ENCODE measurements around the gene ACSL3.
"Not testable (repeated sequence)": the region's sequence is repeated elsewhere in the genome, so short reads cannot be mapped to it uniquely, and the experiment has no call there.

ACSL3 gene

GRCh38 chr2:222907790-222908441 lies 47.1 kb downstream of the ACSL3 start:
- Histone ChIP-seq H4K20me1 (peaks cover 3 to 56% (median 24%) of the 10 kb centered on the region in 11 experiments; a peak in 15 of 22 replicates), H3K4me3 (no peak overlapping the region), H3K36me3 (peaks cover 46 to 72% (median 67%) of the 10 kb centered on the region in 11 experiments), H3K9me3 (replicated peaks in 1 of 11) (peaks cover 0 to 6% (median 0%) of the 10 kb centered on the region in 11 experiments; a peak in 2 of 22 replicates), H3K27me3 (no peaks in the 10 kb centered on the region), H3K4me2 (no peak overlapping the region), H3K27ac (peak overlapping the region in 4 of 11 experiments; percentile 4 to 39 (median 10); a peak in 4 of 22 replicates), H3K4me1 (peaks cover 27 to 60% (median 45%) of the 10 kb centered on the region in 10 experiments), H3K9ac (no peak overlapping the region)
- TF ChIP-seq Cebpa-rat (IDR thresholded peaks at IDR 0.05): peak in 2 of 11 experiments; percentile 23 to 29; a peak in 1 of 22 replicates

- peaks cover 0 to 44% (median 19%) of the 10 kb centered on the region in 11 experiments; a peak in 12 of 22 replicates for H4K20me1 ChIP-seq
- peak overlapping the region in 5 of 11 experiments; percentile 34 to 90 (median 84); a peak in 5 of 22 replicates for H3K4me2 ChIP-seq
- no peaks in the 10 kb centered on the region for H3K27me3 ChIP-seq
- no peak for TF ChIP-seq Cebpa-rat (IDR thresholded peaks at IDR 0.05)
- peaks cover 0 to 6% (median 0%) of the 10 kb centered on the region in 11 experiments; a peak in 2 of 22 replicates for H3K9me3 ChIP-seq (replicated peaks in 1 of 11)
- peaks cover 34 to 74% (median 55%) of the 10 kb centered on the region in 10 experiments for H3K4me1 ChIP-seq
- peak overlapping the region in 9 of 11 experiments; percentile 84 to 98 (median 94); a peak in 17 of 22 replicates for H3K27ac ChIP-seq
- H3K4me3 ChIP-seq: no peak overlapping the region
- no peak overlapping the region; a peak in 1 of 22 replicates for H3K9ac ChIP-seq
- H3K36me3 ChIP-seq: peaks cover 46 to 77% (median 65%) of the 10 kb centered on the region in 11 experiments
Observed at GRCh38 chr2:222909286-222909685, 48.5 kb downstream of the ACSL3 start.

GRCh38 chr2:222912117-222912516 lies 51.3 kb downstream of the ACSL3 start:
- Histone ChIP-seq H3K4me2 (peak overlapping the region; percentile 50 to 90 (median 80)), H3K4me1 (peaks cover 34 to 68% (median 53%) of the 10 kb centered on the region in 10 experiments), H3K4me3 (peak overlapping the region in 3 of 10 experiments; percentile 14 to 39 (median 24); a peak in 5 of 20 replicates), H3K9me3 (replicated peaks in 1 of 11) (peaks cover 0 to 6% (median 0%) of the 10 kb centered on the region in 11 experiments; a peak in 2 of 22 replicates), H4K20me1 (peaks cover 0 to 19% (median 4%) of the 10 kb centered on the region in 11 experiments; a peak in 5 of 22 replicates), H3K27ac (peak overlapping the region; percentile 66 to 98 (median 93)), H3K27me3 (no peaks in the 10 kb centered on the region), H3K9ac (peak overlapping the region; percentile 60 to 82 (median 74)), H3K36me3 (peaks cover 45 to 77% (median 58%) of the 10 kb centered on the region in 11 experiments)
- peak; percentile 25 to 99 (median 95); a peak in 19 of 22 replicates for TF ChIP-seq Cebpa-rat (IDR thresholded peaks at IDR 0.05)

GRCh38 chr2:222912776-222913175 lies 51.9 kb downstream of the ACSL3 start:
- no peak for TF ChIP-seq Cebpa-rat (IDR thresholded peaks at IDR 0.05)

GRCh38 chr2:222915092-222915957 lies 54.5 kb downstream of the ACSL3 start:
- Histone ChIP-seq H3K36me3 (peaks cover 40 to 72% (median 49%) of the 10 kb centered on the region in 11 experiments; a peak in 21 of 22 replicates), H3K27ac (peak overlapping the region in 7 of 11 experiments; percentile 14 to 98 (median 93); a peak in 9 of 22 replicates), H3K4me1 (peaks cover 29 to 57% (median 42%) of the 10 kb centered on the region in 10 experiments), H4K20me1 (peaks cover 0 to 6% (median 0%) of the 10 kb centered on the region in 11 experiments; a peak in 4 of 22 replicates), H3K4me2 (no peak overlapping the region), H3K27me3 (no peaks in the 10 kb centered on the region), H3K4me3 (no peak overlapping the region), H3K9me3 (replicated peaks in 1 of 11) (no peaks in the 10 kb centered on the region), H3K9ac (no peak overlapping the region)
- TF ChIP-seq Cebpa-rat (IDR thresholded peaks at IDR 0.05): no peak

More at GRCh38 chr2:222912776-222913175, 51.9 kb downstream of the ACSL3 start:
- Histone ChIP-seq H3K4me1 (peaks cover 34 to 63% (median 53%) of the 10 kb centered on the region in 10 experiments), H4K20me1 (peaks cover 0 to 12% (median 0%) of the 10 kb centered on the region in 11 experiments; a peak in 4 of 22 replicates), H3K4me2 (peak overlapping the region; percentile 50 to 90 (median 80)), H3K27me3 (no peaks in the 10 kb centered on the region), H3K36me3 (peaks cover 45 to 77% (median 54%) of the 10 kb centered on the region in 11 experiments), H3K4me3 (peak overlapping the region in 2 of 10 experiments; percentile 14 to 39; a peak in 1 of 20 replicates), H3K27ac (peak overlapping the region; percentile 66 to 98 (median 93)), H3K9ac (peak overlapping the region; percentile 60 to 82 (median 74); a peak in 21 of 22 replicates), H3K9me3 (replicated peaks in 1 of 11) (peaks cover 0 to 6% (median 0%) of the 10 kb centered on the region in 11 experiments; a peak in 2 of 22 replicates)

- Histone ChIP-seq H3K4me1 (peaks cover 20 to 45% (median 30%) of the 10 kb centered on the region in 10 experiments), H3K9me3 (replicated peaks in 1 of 11) (no peaks in the 10 kb centered on the region), H3K27me3 (no peaks in the 10 kb centered on the region), H4K20me1 (peaks cover 0 to 6% (median 0%) of the 10 kb centered on the region in 11 experiments; a peak in 5 of 22 replicates), H3K4me3 (no peak overlapping the region), H3K9ac (no peak overlapping the region), H3K4me2 (no peak overlapping the region), H3K36me3 (peaks cover 47 to 75% (median 55%) of the 10 kb centered on the region in 11 experiments), H3K27ac (peak overlapping the region in 1 of 11 experiments; percentile 5; a peak in 3 of 22 replicates)
- no peak for TF ChIP-seq Cebpa-rat (IDR thresholded peaks at IDR 0.05)
Observed at GRCh38 chr2:222916229-222917197, 55.7 kb downstream of the ACSL3 start.

- H3K27ac ChIP-seq: peak overlapping the region in 1 of 11 experiments; percentile 5; a peak in 2 of 22 replicates
- peaks cover 54 to 82% (median 62%) of the 10 kb centered on the region in 11 experiments for H3K36me3 ChIP-seq
- not testable (repeated sequence) for H4K20me1 ChIP-seq; H3K4me3 ChIP-seq; H3K9me3 ChIP-seq (replicated peaks in 1 of 11); H3K9ac ChIP-seq; H3K4me2 ChIP-seq; H3K27me3 ChIP-seq
- peaks cover 14 to 38% (median 23%) of the 10 kb centered on the region in 10 experiments for H3K4me1 ChIP-seq
Observed at GRCh38 chr2:222917212-222917611, 56.4 kb downstream of the ACSL3 start.

Data from BLaER1 treated with 17β-estradiol and CSF1 and Interleukin-3, amounts not matched to agents 10 nM and 100 nM (cell line).